Gastroesophageal sphincter (tissue), 3 donors: Measurements from ENCODE around the gene CELA2B.

Source experiments
- CTCF ChIP-seq, 4 experiments: fragments of 200-600 bp in 2 of 4; fragments of 450-650 bp in 2 of 4; sonication (generic) in 1 of 4; IDR thresholded peaks; one replicate each; pipeline ENCODE4 v1.5.1; 2017 to 2019; ENCODE audit warnings: antibody characterized with exemption in 4 of 4, mild to moderate bottlenecking in 2 of 4, moderate library complexity in 2 of 4
- POLR2AphosphoS5 ChIP-seq: sonication (generic); formaldehyde crosslinking; IDR thresholded peaks from one replicate; pipeline ENCODE4 v1.6.1; 2017; ENCODE audit warnings: antibody characterized with exemption

GRCh38 chr1:15456313-15456954 is 19.5 kb upstream of the CELA2B start, which contains the start of gene CELA2A:
- TF ChIP-seq POLR2AphosphoS5: no peak
- TF ChIP-seq CTCF (IDR thresholded peaks at IDR 0.05): no peak
